Osteoblast (primary cell): ENCODE data around the gene SLC38A1. TPM values are rescaled to one million over a fixed set of nuclear protein-coding genes. Genes with fewer than 3 reads are reported as not detected.

Experiments
- DNase-seq: peaks from one replicate; pipeline ENCODE4 v3.0.0; 2011; ENCODE audit warnings: low spot score, mixed read lengths; ENCODE audit not compliant: insufficient read length; ENCODE audit errors: missing footprints
- H2AFZ ChIP-seq: 2 replicates; pipeline ENCODE4 v1.6.0; 2011; ENCODE audit warnings: mild to moderate bottlenecking, low read length
- H3K27ac ChIP-seq: 2 replicates; pipeline ENCODE4 v1.5.1; 2011; ENCODE audit warnings: mild to moderate bottlenecking, low read depth, low read length, moderate library complexity
- H3K27me3 ChIP-seq: 2 replicates; pipeline ENCODE4 v1.6.0; 2012; ENCODE audit warnings: mild to moderate bottlenecking, control low read depth, inconsistent platforms, low read length, moderate library complexity; ENCODE audit not compliant: insufficient read depth
- H3K36me3 ChIP-seq: 2 replicates; pipeline ENCODE4 v1.5.1; 2011; ENCODE audit warnings: mild to moderate bottlenecking, low read length, control low read depth, moderate library complexity; ENCODE audit not compliant: insufficient read depth
- H3K4me1 ChIP-seq: 2 replicates; pipeline ENCODE4 v1.5.1; 2011; ENCODE audit warnings: mild to moderate bottlenecking, low read length, control low read depth, moderate library complexity; ENCODE audit not compliant: insufficient read depth
- H3K4me2 ChIP-seq: 2 replicates; pipeline ENCODE4 v1.6.0; 2011; ENCODE audit warnings: mild to moderate bottlenecking, low read length; ENCODE audit not compliant: insufficient read depth
- H3K4me3 ChIP-seq: fragments of 200-600 bp; sonication (generic); 3 replicates; pipeline ENCODE4 v1.5.1; 2012; ENCODE audit warnings: mild to moderate bottlenecking, low read length, inconsistent platforms; ENCODE audit not compliant: insufficient read depth
- H3K79me2 ChIP-seq: 2 replicates; pipeline ENCODE4 v1.6.0; 2012; ENCODE audit warnings: mild to moderate bottlenecking, low read length, control low read depth, inconsistent platforms; ENCODE audit not compliant: insufficient read depth
- H3K9me3 ChIP-seq: 2 replicates; pipeline ENCODE4 v1.5.1; 2011; ENCODE audit warnings: low read depth, low read length, control low read depth
- H4K20me1 ChIP-seq: 2 replicates; pipeline ENCODE4 v1.6.0; 2012; ENCODE audit warnings: mild to moderate bottlenecking, low read length, control low read depth; ENCODE audit not compliant: insufficient read depth
- total RNA-seq: library from RNA; depleted of rRNA; stranded (reverse); fragments of >200 nt; gene quantifications from 2 replicates; pipeline ENCODE4 v1.2.3, GENCODE V29; 2012
- TF ChIP-seq, protein P1 (sequence below): IDR thresholded peaks from 2 replicates; pipeline ENCODE4 v1.5.1; 2011; ENCODE audit warnings: mild to moderate bottlenecking, low read depth, low read length, moderate library complexity; ENCODE audit errors: extremely low read depth

Gene SLC38A1
- total RNA-seq, 1 donor: 29.7 TPM

DNA sequence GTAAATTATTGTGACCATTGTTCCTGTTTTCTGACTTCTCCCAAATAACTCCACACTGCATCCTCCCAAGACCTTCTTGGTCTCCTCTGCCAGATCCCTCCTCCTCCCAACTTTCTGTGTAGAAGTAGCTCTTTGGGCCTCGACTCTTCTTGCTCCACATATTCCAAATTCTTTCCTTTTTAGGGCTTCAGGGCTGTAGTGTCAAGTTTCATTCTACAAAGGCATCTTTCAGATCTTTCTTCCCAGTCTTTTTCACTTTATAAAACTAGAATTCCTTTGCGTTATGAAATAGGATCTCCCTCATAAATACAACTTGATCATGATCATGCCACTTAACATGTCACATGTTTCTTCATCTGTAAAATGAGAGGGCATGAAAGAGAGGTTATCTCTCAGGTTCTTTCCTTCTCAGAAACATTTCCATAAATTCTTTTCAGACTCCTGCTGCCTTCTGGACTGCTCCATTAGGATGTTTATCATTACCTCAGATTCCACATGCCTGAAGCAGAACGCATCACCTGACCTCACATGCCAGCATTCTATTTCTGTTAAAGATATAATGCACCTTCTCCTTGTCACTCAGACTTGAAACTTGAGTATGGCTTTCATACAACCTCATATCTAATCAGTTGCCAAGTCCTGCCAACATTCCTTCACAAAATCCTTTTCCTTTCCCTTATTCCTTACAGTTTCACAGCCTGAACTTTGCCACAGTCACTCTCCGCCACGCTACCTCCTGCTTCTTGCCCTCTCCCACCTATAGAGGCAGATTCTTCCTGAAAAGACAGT, 8.5 kb downstream of the SLC38A1 start:
- TF ChIP-seq, protein P1, sequence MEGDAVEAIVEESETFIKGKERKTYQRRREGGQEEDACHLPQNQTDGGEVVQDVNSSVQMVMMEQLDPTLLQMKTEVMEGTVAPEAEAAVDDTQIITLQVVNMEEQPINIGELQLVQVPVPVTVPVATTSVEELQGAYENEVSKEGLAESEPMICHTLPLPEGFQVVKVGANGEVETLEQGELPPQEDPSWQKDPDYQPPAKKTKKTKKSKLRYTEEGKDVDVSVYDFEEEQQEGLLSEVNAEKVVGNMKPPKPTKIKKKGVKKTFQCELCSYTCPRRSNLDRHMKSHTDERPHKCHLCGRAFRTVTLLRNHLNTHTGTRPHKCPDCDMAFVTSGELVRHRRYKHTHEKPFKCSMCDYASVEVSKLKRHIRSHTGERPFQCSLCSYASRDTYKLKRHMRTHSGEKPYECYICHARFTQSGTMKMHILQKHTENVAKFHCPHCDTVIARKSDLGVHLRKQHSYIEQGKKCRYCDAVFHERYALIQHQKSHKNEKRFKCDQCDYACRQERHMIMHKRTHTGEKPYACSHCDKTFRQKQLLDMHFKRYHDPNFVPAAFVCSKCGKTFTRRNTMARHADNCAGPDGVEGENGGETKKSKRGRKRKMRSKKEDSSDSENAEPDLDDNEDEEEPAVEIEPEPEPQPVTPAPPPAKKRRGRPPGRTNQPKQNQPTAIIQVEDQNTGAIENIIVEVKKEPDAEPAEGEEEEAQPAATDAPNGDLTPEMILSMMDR: no peak
- no peak overlapping the region for H3K4me2 ChIP-seq
- DNase-seq: peak; percentile 10
- H4K20me1 ChIP-seq: no peaks in the 10 kb centered on the region
- H3K4me3 ChIP-seq: no peak overlapping the region
- peaks cover 4% of the 10 kb centered on the region for H3K4me1 ChIP-seq
- peaks cover 32% of the 10 kb centered on the region for H3K79me2 ChIP-seq
- H3K9me3 ChIP-seq: no peaks in the 10 kb centered on the region
- no peak overlapping the region for H3K27ac ChIP-seq
- no peaks in the 10 kb centered on the region for H3K36me3 ChIP-seq
- H2AFZ ChIP-seq: no peak overlapping the region
- no peaks in the 10 kb centered on the region for H3K27me3 ChIP-seq

DNA sequence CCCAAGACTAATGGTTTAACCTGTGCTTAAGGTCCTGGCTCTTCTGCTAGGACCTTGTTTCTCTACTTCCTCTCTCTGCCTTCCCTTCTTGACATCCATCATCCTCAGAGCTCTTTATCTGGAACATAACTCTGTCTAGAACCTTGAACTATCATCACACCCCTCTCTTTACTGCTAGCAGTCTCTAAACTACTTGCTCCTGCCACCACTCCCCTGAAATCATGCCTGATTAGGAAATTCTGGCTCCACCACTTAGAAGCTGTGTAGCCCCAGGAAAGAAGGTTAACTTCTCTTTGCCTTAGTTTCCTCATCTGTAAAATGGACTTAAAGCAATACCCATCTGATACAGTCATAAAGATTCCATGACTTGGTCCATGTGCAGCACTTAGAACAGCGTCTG, 9.1 kb downstream of the SLC38A1 start:
- H3K4me3 ChIP-seq: no peak overlapping the region
- peaks cover 4% of the 10 kb centered on the region for H3K4me1 ChIP-seq
- H3K36me3 ChIP-seq: no peaks in the 10 kb centered on the region
- TF ChIP-seq, protein P1: no peak
- no peak overlapping the region for H2AFZ ChIP-seq
- H3K79me2 ChIP-seq: peaks cover 27% of the 10 kb centered on the region
- H4K20me1 ChIP-seq: no peaks in the 10 kb centered on the region
- H3K9me3 ChIP-seq: no peaks in the 10 kb centered on the region
- DNase-seq: no peak
- H3K27ac ChIP-seq: no peak overlapping the region
- H3K4me2 ChIP-seq: no peak overlapping the region
- no peaks in the 10 kb centered on the region for H3K27me3 ChIP-seq

DNA sequence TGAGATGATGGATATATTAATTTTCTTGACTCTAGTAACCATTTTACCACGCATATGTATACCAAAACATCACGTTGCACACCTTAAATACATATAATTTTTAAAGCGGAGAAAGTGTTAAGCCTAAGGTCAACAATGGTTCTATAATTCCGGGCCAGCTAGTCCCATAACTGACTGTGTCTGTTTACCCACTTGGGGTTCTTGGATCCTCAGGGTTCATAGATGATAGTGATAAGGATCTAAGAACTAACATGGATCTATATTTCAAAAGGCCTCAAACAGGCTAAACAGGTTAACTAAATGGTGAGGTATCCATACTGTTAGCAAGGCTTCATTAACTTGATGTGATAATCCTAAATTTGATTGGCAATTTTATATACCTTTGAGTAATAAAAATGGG, 9.8 kb downstream of the SLC38A1 start:
- H3K27ac ChIP-seq: no peak overlapping the region
- no peak for DNase-seq
- TF ChIP-seq, protein P1: no peak
- no peaks in the 10 kb centered on the region for H3K27me3 ChIP-seq
- no peak overlapping the region for H3K4me2 ChIP-seq
- peaks cover 4% of the 10 kb centered on the region for H3K4me1 ChIP-seq
- no peak overlapping the region for H2AFZ ChIP-seq
- H4K20me1 ChIP-seq: no peaks in the 10 kb centered on the region
- no peaks in the 10 kb centered on the region for H3K36me3 ChIP-seq
- peaks cover 26% of the 10 kb centered on the region for H3K79me2 ChIP-seq
- no peak overlapping the region for H3K4me3 ChIP-seq
- H3K9me3 ChIP-seq: no peaks in the 10 kb centered on the region

DNA sequence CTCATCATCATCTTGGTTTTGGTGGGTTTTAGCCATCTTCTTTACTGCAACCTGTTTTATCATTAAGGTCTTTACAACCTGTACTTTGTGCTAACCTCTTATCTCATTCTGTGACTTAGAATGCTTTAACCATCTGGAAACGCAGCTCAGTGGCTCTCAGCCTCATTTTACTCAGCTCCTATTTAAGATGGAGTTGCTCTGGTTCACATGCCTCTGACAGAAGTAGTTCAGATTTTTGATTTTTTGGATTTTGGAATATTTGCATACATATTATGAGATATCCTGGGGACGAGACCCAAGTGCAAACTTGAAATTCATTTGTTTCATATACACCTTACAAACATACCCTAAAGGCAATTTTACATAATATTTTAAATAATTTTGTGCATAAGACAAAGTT, 10.7 kb downstream of the SLC38A1 start:
- Histone ChIP-seq H3K79me2 (peaks cover 20% of the 10 kb centered on the region), H3K27me3 (no peaks in the 10 kb centered on the region), H3K4me1 (peaks cover 4% of the 10 kb centered on the region), H3K4me3 (no peak overlapping the region), H3K36me3 (no peaks in the 10 kb centered on the region), H3K9me3 (no peaks in the 10 kb centered on the region), H3K4me2 (no peak overlapping the region), H3K27ac (no peak overlapping the region), H4K20me1 (no peaks in the 10 kb centered on the region), H2AFZ (no peak overlapping the region)
- TF ChIP-seq, protein P1: no peak
- DNase-seq: no peak
